H1 (cell line): ENCODE data around the gene MCRS1. TPM values are rescaled to one million over a fixed set of nuclear protein-coding genes. Genes with fewer than 3 reads are reported as not detected.

Experiments
- CTCF ChIA-PET: fragments of 300-600 bp; sonication (Branson Sonifier 250); formaldehyde crosslinking; loops from one replicate; lab custom pipeline; 2021; ENCODE audit not compliant: partially characterized antibody; lab: Charles Lee
- POLR2A ChIA-PET: fragments of 300-600 bp; sonication (Branson Sonifier 250); formaldehyde crosslinking; loops from one replicate; lab custom pipeline; 2021; ENCODE audit warnings: inconsistent platforms; ENCODE audit not compliant: partially characterized antibody; lab: Charles Lee
- DNase-seq, 2 experiments: peaks; one replicate each; pipeline versions ENCODE4 v3.0.0 to v3.0.0-alpha.2; 2010 to 2022; ENCODE audit warnings: low spot score in 2 of 2, low read depth in 1 of 2, mixed read lengths in 1 of 2
- FAIRE-seq: peaks from 2 replicates; lab custom pipeline; 2011; peaks lifted over from hg19 to GRCh38; lab: Jason Lieb, UNC
- H2AFZ ChIP-seq: 2 replicates; pipeline ENCODE4 v1.8.1; 2012; ENCODE audit warnings: low read length, inconsistent platforms
- H2AK5ac ChIP-seq: 2 replicates; pipeline ENCODE4 v1.6.1; 2013; ENCODE audit warnings: low read depth, low read length
- H2BK120ac ChIP-seq: replicated peaks from 2 replicates; pipeline ENCODE3; 2013; ENCODE audit warnings: low read depth, low read length, inconsistent platforms
- H2BK12ac ChIP-seq: 2 replicates; pipeline ENCODE4 v1.6.1; 2013; ENCODE audit warnings: low read depth, low read length
- H2BK15ac ChIP-seq: 2 replicates; pipeline ENCODE4 v1.6.1; 2013; ENCODE audit warnings: low read length
- H2BK20ac ChIP-seq: 2 replicates; pipeline ENCODE4 v1.6.1; 2013; ENCODE audit warnings: low read length
- H2BK5ac ChIP-seq: 2 replicates; pipeline ENCODE4 v1.6.1; 2013; ENCODE audit warnings: low read depth, low read length
- H3K14ac ChIP-seq: 2 replicates; pipeline ENCODE4 v1.6.1; 2013; ENCODE audit warnings: inconsistent platforms; ENCODE audit not compliant: insufficient read length
- H3K18ac ChIP-seq: 2 replicates; pipeline ENCODE4 v1.6.1; 2013; ENCODE audit warnings: low read length; ENCODE audit errors: extremely low read depth
- H3K23ac ChIP-seq: 2 replicates; pipeline ENCODE4 v1.6.1; 2013; ENCODE audit warnings: inconsistent platforms; ENCODE audit not compliant: insufficient read length
- H3K23me2 ChIP-seq: 2 replicates; pipeline ENCODE4 v1.6.1; 2013; ENCODE audit warnings: low read depth, low read length
- H3K27ac ChIP-seq: 2 replicates; pipeline ENCODE4 v1.6.1; 2011; ENCODE audit warnings: low read depth, low read length, inconsistent platforms
- H3K27me3 ChIP-seq, 4 experiments: replicated peaks in 1 of 4; 1 replicate in 1 of 4; 2 replicates in 3 of 4; pipeline versions ENCODE4 v1.6.1 to v1.8.1; 2011 to 2013; ENCODE audit warnings: low read length in 3 of 4, mild to moderate bottlenecking in 3 of 4, inconsistent platforms in 2 of 4, mixed read lengths in 2 of 4, moderate library complexity in 1 of 4; ENCODE audit not compliant: control insufficient read depth in 3 of 4, insufficient read depth in 3 of 4; ENCODE audit errors: extremely low read depth in 1 of 4
- H3K36me3 ChIP-seq, 4 experiments: 2 replicates each; pipeline versions ENCODE4 v1.6.1 to v1.8.1; 2011 to 2013; ENCODE audit warnings: mild to moderate bottlenecking in 4 of 4, low read length in 3 of 4, moderate library complexity in 2 of 4, control low read depth in 1 of 4, inconsistent platforms in 1 of 4; ENCODE audit not compliant: insufficient read depth in 4 of 4, control insufficient read depth in 2 of 4
- H3K4ac ChIP-seq: replicated peaks from 2 replicates; pipeline ENCODE3; 2013; ENCODE audit warnings: low read length, low read depth, mixed read lengths, inconsistent platforms; ENCODE audit not compliant: insufficient read length
- H3K4me1 ChIP-seq, 4 experiments: replicated peaks in 1 of 4; 1 replicate in 1 of 4; 2 replicates in 3 of 4; pipeline versions ENCODE4 v1.6.1 to v1.8.1; 2011 to 2013; ENCODE audit warnings: low read length in 3 of 4, inconsistent platforms in 2 of 4, mixed read lengths in 1 of 4; ENCODE audit not compliant: insufficient read depth in 4 of 4, control insufficient read depth in 3 of 4
- H3K4me2 ChIP-seq, 2 experiments: 2 replicates each; pipeline versions ENCODE4 v1.6.1 to v1.8.1; 2011 to 2013; ENCODE audit warnings: low read depth in 2 of 2, low read length in 2 of 2, control low read depth in 1 of 2, inconsistent platforms in 1 of 2, mild to moderate bottlenecking in 1 of 2; ENCODE audit not compliant: insufficient read depth in 1 of 2
- H3K4me3 ChIP-seq, 4 experiments: fragments of 200-600, 300-600 bp in 1 of 4; sonication (generic), shearing (Covaris generic), sonication (Bioruptor Twin) in 1 of 4; 2 replicates each; pipeline versions ENCODE4 v1.5.1 to v1.8.1; 2011 to 2016; ENCODE audit warnings: low read length in 4 of 4, low read depth in 3 of 4, control low read depth in 2 of 4, inconsistent platforms in 2 of 4, mild to moderate bottlenecking in 2 of 4, mixed read lengths in 1 of 4, moderate library complexity in 1 of 4; ENCODE audit not compliant: insufficient read depth in 2 of 4; ENCODE audit errors: extremely low read depth in 1 of 4
- H3K56ac ChIP-seq: replicated peaks from 2 replicates; pipeline ENCODE3; 2013; ENCODE audit warnings: low read depth, mild to moderate bottlenecking, mixed read lengths, low read length, inconsistent platforms; ENCODE audit not compliant: insufficient read length
- H3K79me1 ChIP-seq: 2 replicates; pipeline ENCODE4 v1.6.1; 2013; ENCODE audit warnings: low read depth, low read length, control low read depth
- H3K79me2 ChIP-seq, 2 experiments: 2 replicates each; pipeline versions ENCODE4 v1.6.1 to v1.8.1; 2012 to 2013; ENCODE audit warnings: low read length in 2 of 2, mild to moderate bottlenecking in 2 of 2, inconsistent platforms in 1 of 2; ENCODE audit not compliant: insufficient read depth in 2 of 2, control insufficient read depth in 1 of 2
- H3K9ac ChIP-seq, 4 experiments: replicated peaks in 1 of 4; 1 replicate in 1 of 4; 2 replicates in 3 of 4; pipeline versions ENCODE4 v1.6.1 to v1.8.1; 2011 to 2013; ENCODE audit warnings: low read depth in 3 of 4, low read length in 3 of 4, control low read depth in 2 of 4, mild to moderate bottlenecking in 2 of 4, moderate library complexity in 2 of 4, inconsistent platforms in 1 of 4; ENCODE audit errors: extremely low read depth in 1 of 4
- H3K9me3 ChIP-seq, 2 experiments: 2 replicates each; pipeline versions ENCODE4 v1.6.1 to v1.8.1; 2012 to 2013; ENCODE audit warnings: mild to moderate bottlenecking in 2 of 2, moderate library complexity in 2 of 2, control low read depth in 1 of 2, inconsistent platforms in 1 of 2, low read depth in 1 of 2, low read length in 1 of 2, mixed read lengths in 1 of 2; ENCODE audit not compliant: insufficient read depth in 2 of 2
- H4K20me1 ChIP-seq, 2 experiments: replicated peaks in 1 of 2; 2 replicates each; pipeline versions ENCODE3 to v1.8.1; 2011 to 2013; ENCODE audit warnings: inconsistent platforms in 2 of 2, low read length in 2 of 2, mild to moderate bottlenecking in 1 of 2; ENCODE audit not compliant: insufficient read depth in 2 of 2, control insufficient read depth in 1 of 2
- H4K5ac ChIP-seq: 2 replicates; pipeline ENCODE4 v1.6.1; 2013; ENCODE audit warnings: low read length, low read depth, mixed read lengths, inconsistent platforms; ENCODE audit not compliant: insufficient read length
- H4K8ac ChIP-seq: 2 replicates; pipeline ENCODE4 v1.8.0; 2013; ENCODE audit warnings: mild to moderate bottlenecking, moderate library complexity, low read length, inconsistent platforms; ENCODE audit not compliant: insufficient read depth; ENCODE audit errors: extremely low read depth
- H4K91ac ChIP-seq: replicated peaks from 2 replicates; pipeline ENCODE3; 2013; ENCODE audit warnings: low read length, mixed read lengths, inconsistent platforms; ENCODE audit not compliant: insufficient read length
- FOSL1 ChIP-seq: IDR thresholded peaks from 2 replicates; pipeline ENCODE4 v1.6.1; 2011; ENCODE audit warnings: mild to moderate bottlenecking, low read depth, low read length, moderate library complexity; ENCODE audit not compliant: insufficient read depth
- PHF8 ChIP-seq: fragments of 200-600 bp; sonication (generic); conservative IDR thresholded peaks from 2 replicates; pipeline ENCODE4 v1.7.1; 2012; ENCODE audit warnings: low read depth, mild to moderate bottlenecking, inconsistent platforms, low read length, moderate library complexity
- RXRA ChIP-seq: IDR thresholded peaks from 2 replicates; pipeline ENCODE4 v1.6.1; 2011; ENCODE audit warnings: low read depth, mild to moderate bottlenecking, low read length, moderate library complexity; ENCODE audit not compliant: insufficient read depth
- SAP30 ChIP-seq: fragments of 300-600 bp; sonication (generic); IDR thresholded peaks from 2 replicates; pipeline ENCODE4 v1.7.1; 2012; ENCODE audit warnings: low read length, moderate library complexity, mild to moderate bottlenecking, inconsistent platforms; ENCODE audit not compliant: insufficient read depth, insufficient replicate concordance
- SUZ12 ChIP-seq: fragments of 200-600 bp; sonication (generic); IDR thresholded peaks from 2 replicates; pipeline ENCODE4 v1.6.1; 2012; ENCODE audit warnings: mild to moderate bottlenecking, inconsistent platforms, low read length, moderate library complexity, mixed read lengths
- WGBS, 2 experiments: shearing (Covaris generic) in 1 of 2; methylation state at CpG; one replicate each; pipeline versions ENCODE4 v1.1.6 to v1.1.7; 2013 to 2015; ENCODE audit warnings: low lambda C conversion rate in 2 of 2, mixed read lengths in 2 of 2, inconsistent platforms in 1 of 2, low coverage in 1 of 2, missing lambda C conversion rate in 1 of 2; ENCODE audit not compliant: insufficient replicate concordance in 2 of 2, insufficient coverage in 1 of 2, insufficient read length in 1 of 2; ENCODE audit errors: extremely low coverage in 1 of 2, missing lambda C conversion rate in 1 of 2; 5-methylcytosine and 5-hydroxymethylcytosine counted together
- polyA plus RNA-seq, 7 experiments: library from polyadenylated mRNA; depleted of rRNA in 3 of 7; stranded (reverse) in 5 of 7; unstranded in 2 of 7; fragments of >200 nt in 5 of 7; fragments of 200-250 nt in 2 of 7; gene quantifications; 1 replicate in 5 of 7; 2 replicates in 1 of 7; 4 replicates in 1 of 7; pipeline versions ENCODE4 v1.2.1 to v1.2.3, GENCODE V29; 2011 to 2013; ENCODE audit warnings: missing spikeins in 2 of 7, mixed read lengths in 2 of 7
- total RNA-seq: library from RNA; stranded (reverse); fragmentation: NEBNext Ultra II Directional; extraction: Animal tissue kit (Norgen Biotek cat#: 25700); gene quantifications from 2 replicates; pipeline ENCODE4 v1.2.1, GENCODE V29; 2021

MCRS1 gene
- total and polyA plus RNA-seq, 2 of the 8 experiments (the other 6 are each of a cell fraction or from before 2014, with no cell fraction given): 90.3 to 139 TPM

DNA sequence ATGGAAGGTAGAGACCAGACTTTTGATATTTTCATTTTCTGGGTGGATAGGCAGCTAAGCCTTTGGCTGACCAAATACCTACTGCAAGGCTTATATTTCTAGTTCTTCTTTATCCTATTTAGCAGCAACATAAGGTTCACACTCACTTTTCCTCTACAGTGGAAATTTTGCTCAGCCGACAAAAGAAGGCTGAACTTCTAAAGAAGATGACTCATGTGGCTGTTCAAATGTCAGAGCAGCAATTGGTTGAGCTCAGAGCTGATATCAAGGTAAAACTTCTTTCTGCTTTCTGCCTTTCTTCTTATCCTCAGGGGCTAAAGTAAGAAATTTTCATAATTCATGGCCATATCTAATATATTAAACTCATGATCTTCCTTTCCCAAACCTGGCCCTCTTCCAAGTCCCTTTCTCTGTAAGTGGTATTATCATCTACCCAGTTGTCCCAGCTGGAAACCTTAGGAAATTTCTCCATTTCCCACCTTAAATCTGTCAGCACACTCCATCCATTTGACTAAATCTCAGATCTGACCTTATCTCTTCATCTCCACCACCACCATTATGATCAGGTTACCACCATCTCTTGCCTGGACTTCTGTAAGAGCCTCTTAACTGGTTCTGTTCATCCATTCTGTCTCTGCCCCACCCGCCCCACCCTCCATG is 48.9 kb downstream of the MCRS1 start:
- no peak overlapping the region for H2AFZ ChIP-seq
- H3K4me3 ChIP-seq: no peak overlapping the region
- H2AK5ac ChIP-seq: no peak overlapping the region
- H3K9ac ChIP-seq: no peak overlapping the region
- H3K9me3 ChIP-seq: no peaks in the 10 kb centered on the region
- no peak overlapping the region for H3K56ac ChIP-seq
- no peak for TF ChIP-seq FOSL1
- TF ChIP-seq SAP30: no peak
- TF ChIP-seq RXRA: no peak
- no peak for TF ChIP-seq SUZ12
- no peak for TF ChIP-seq PHF8
- ChIA-PET POLR2A (interaction anchor here (1.4 kb wide), 1 partner anchor 58 kb away, joined by 3 read pairs; no protein-coding TSS in a partner anchor), CTCF (interaction anchor here (0.6 to 18.6 kb wide), 5 partner anchors 8 to 462 kb away, joined by 3 to 538 read pairs (median 5); partner anchors contain the start of genes DNAJC22 and SPATS2)
- 90% methylated on average over 1 of the region's 2 CpGs; no CpG with 5 or more reads in 1 of the 2 experiments for WGBS, 2 experiments
- DNase-seq (no peak), FAIRE-seq (no peak)
- H3K27ac ChIP-seq: no peak overlapping the region
- H4K20me1 ChIP-seq: no peaks in the 10 kb centered on the region
- no peak overlapping the region for H3K23ac ChIP-seq
- H4K91ac ChIP-seq: no peak overlapping the region
- no peak overlapping the region for H4K8ac ChIP-seq
- no peak overlapping the region for H3K4me2 ChIP-seq
- no peak overlapping the region for H2BK20ac ChIP-seq
- H2BK15ac ChIP-seq: no peak overlapping the region
- no peak overlapping the region for H3K18ac ChIP-seq
- no peaks in the 10 kb centered on the region for H3K23me2 ChIP-seq
- H3K36me3 ChIP-seq: peaks cover 0 to 5% (median 1%) of the 10 kb centered on the region in 4 experiments; a peak in 1 of 8 replicates
- H4K5ac ChIP-seq: no peak overlapping the region
- H3K14ac ChIP-seq: no peak overlapping the region
- H3K4me1 ChIP-seq: no peaks in the 10 kb centered on the region
- H3K79me2 ChIP-seq: no peaks in the 10 kb centered on the region
- H3K79me1 ChIP-seq: no peaks in the 10 kb centered on the region
- H2BK12ac ChIP-seq: no peak overlapping the region
- H2BK5ac ChIP-seq: no peak overlapping the region
- H3K27me3 ChIP-seq: no peaks in the 10 kb centered on the region
- no peak overlapping the region for H2BK120ac ChIP-seq
- no peak overlapping the region for H3K4ac ChIP-seq
